ENCODE measurements around the gene FNDC3B.

DNA sequence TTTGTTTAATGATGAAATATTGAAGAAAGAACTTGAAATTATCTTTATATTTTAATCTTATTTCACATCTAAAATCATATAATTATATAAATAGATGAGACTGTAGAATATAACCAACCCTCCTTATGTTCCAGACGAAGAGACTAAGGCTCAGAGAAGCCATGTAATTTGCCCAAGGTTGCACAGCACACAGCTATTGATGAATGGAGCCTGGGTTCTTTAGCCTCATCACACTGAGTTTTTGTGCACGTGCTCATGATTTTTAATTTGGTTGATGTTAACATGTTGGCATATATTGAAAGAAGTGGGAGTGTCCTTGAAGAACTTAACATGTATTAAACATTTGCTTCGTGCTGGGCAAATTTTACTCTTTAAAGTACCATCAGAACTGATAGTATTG, 151.6 kb downstream of the FNDC3B start:
- TF ChIP-seq ZNF350 (tag by site-specific recombination; IDR thresholded peaks at IDR 0.05) = no peak
- no peak for TF ChIP-seq CTCF (tag by site-specific recombination; IDR thresholded peaks at IDR 0.05)
- no peak for TF ChIP-seq ZNF639 (tag by site-specific recombination; IDR thresholded peaks at IDR 0.05)
- no peak for TF ChIP-seq KLF9 (tag by site-specific recombination; IDR thresholded peaks at IDR 0.05; ENCODE audit: low read depth)
- TF ChIP-seq, protein P1, sequence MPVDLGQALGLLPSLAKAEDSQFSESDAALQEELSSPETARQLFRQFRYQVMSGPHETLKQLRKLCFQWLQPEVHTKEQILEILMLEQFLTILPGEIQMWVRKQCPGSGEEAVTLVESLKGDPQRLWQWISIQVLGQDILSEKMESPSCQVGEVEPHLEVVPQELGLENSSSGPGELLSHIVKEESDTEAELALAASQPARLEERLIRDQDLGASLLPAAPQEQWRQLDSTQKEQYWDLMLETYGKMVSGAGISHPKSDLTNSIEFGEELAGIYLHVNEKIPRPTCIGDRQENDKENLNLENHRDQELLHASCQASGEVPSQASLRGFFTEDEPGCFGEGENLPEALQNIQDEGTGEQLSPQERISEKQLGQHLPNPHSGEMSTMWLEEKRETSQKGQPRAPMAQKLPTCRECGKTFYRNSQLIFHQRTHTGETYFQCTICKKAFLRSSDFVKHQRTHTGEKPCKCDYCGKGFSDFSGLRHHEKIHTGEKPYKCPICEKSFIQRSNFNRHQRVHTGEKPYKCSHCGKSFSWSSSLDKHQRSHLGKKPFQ (tag by site-specific recombination; IDR thresholded peaks at IDR 0.05) = no peak
- TF ChIP-seq ZNF280C (tag by site-specific recombination; IDR thresholded peaks at IDR 0.05) = no peak
- no peak for TF ChIP-seq ZNF654 (tag by site-specific recombination; IDR thresholded peaks at IDR 0.05; ENCODE audit: low read depth)
- TF ChIP-seq, protein P2, sequence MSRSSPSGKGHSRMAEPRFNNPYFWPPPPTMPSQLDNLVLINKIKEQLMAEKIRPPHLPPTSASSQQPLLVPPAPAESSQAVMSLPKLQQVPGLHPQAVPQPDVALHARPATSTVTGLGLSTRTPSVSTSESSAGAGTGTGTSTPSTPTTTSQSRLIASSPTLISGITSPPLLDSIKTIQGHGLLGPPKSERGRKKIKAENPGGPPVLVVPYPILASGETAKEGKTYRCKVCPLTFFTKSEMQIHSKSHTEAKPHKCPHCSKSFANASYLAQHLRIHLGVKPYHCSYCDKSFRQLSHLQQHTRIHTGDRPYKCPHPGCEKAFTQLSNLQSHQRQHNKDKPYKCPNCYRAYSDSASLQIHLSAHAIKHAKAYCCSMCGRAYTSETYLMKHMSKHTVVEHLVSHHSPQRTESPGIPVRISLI (tag by site-specific recombination; IDR thresholded peaks at IDR 0.05) = no peak
- TF ChIP-seq KLF7 (tag by site-specific recombination; IDR thresholded peaks at IDR 0.05; ENCODE audit: borderline replicate concordance) = no peak
- TF ChIP-seq ZNF776 (tag by site-specific recombination; IDR thresholded peaks at IDR 0.05; ENCODE audit: borderline replicate concordance) = no peak
